ENCODE data around the gene MYH6. TPM values are rescaled to one million over a fixed set of nuclear protein-coding genes. Genes with fewer than 3 reads are reported as not detected.

Gene MYH6
- total and polyA plus RNA-seq, 3 donors from 2014 or later, result 0.12 to 0.44 (median 0.39) TPM

DNA sequence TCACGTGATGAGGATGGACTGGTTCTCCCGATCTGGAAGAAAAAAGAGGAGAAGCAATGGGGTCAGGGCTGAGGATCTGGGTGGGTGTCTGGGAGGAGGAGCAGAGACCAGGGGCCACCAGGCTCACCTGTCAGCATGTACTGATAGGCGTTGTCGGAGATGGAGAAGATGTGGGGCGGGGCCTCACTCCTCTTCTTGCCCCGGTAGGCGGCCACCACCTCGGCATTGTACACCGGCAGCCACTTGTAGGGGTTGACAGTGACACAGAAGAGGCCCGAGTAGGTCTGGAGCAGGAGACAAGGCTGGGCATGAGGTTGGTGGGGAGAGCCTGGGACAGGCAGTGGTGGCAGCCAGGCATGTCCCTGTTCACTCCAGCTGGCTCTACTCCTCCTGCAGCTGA is 3.0 kb downstream of the MYH6 start:
- H3K4me3 ChIP-seq, result no peak overlapping the region
- H3K4me1 ChIP-seq, result no peaks in the 10 kb centered on the region
- no peak for DNase-seq
- WGBS, 2 donors, result 89% methylated on average over 10 of the region's 10 CpGs
- H3K27ac ChIP-seq, result no peak overlapping the region
- no peak for TF ChIP-seq POLR2A (IDR thresholded peaks at IDR 0.05)
- TF ChIP-seq, protein P1, sequence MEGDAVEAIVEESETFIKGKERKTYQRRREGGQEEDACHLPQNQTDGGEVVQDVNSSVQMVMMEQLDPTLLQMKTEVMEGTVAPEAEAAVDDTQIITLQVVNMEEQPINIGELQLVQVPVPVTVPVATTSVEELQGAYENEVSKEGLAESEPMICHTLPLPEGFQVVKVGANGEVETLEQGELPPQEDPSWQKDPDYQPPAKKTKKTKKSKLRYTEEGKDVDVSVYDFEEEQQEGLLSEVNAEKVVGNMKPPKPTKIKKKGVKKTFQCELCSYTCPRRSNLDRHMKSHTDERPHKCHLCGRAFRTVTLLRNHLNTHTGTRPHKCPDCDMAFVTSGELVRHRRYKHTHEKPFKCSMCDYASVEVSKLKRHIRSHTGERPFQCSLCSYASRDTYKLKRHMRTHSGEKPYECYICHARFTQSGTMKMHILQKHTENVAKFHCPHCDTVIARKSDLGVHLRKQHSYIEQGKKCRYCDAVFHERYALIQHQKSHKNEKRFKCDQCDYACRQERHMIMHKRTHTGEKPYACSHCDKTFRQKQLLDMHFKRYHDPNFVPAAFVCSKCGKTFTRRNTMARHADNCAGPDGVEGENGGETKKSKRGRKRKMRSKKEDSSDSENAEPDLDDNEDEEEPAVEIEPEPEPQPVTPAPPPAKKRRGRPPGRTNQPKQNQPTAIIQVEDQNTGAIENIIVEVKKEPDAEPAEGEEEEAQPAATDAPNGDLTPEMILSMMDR (IDR thresholded peaks at IDR 0.05), result no peak
- H3K9me3 ChIP-seq, result no peaks in the 10 kb centered on the region
- H3K36me3 ChIP-seq (ENCODE audit: low read depth, missing control alignments), result no peaks in the 10 kb centered on the region
- no peaks in the 10 kb centered on the region for H3K27me3 ChIP-seq
- intact Hi-C loops (cut with DNase I; ENCODE audit: low total_unique reads), result no loop called here

DNA sequence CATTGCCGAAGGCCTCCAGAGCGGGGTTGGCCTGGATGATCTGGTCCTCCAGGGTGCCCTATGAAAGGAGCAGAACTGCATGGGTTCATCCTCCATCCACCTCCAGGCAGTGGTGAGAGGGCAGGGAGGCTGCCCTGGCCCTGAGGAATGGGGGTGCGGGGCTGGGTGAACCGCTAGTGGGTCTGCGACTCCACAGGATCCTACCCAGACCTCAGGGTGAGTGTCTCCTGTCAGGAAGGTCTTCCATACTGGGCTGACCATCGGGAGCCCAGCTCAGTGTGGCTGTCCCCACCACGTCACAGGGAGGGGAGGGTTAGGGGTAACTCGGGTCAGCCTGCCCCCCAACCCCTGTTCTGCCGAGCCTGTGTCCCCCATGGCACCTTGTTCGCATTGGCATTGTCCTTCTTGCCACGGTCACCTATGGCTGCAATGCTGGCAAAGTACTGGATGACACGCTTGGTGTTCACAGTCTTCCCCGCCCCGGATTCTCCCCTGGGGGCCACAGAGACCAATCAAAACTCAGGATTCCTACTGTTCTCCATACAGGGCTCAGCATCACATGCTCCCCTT is 3.7 kb downstream of the MYH6 start:
- H3K27ac ChIP-seq, result no peak overlapping the region
- H3K4me1 ChIP-seq, result no peaks in the 10 kb centered on the region
- no peak overlapping the region for H3K4me3 ChIP-seq
- H3K27me3 ChIP-seq, result no peaks in the 10 kb centered on the region
- no peak for DNase-seq
- 90 to 91% methylated on average over 7 to 14 of the region's 14 CpGs for WGBS, 2 donors
- TF ChIP-seq, protein P1 (IDR thresholded peaks at IDR 0.05), result no peak
- no peak for TF ChIP-seq POLR2A (IDR thresholded peaks at IDR 0.05)
- no peaks in the 10 kb centered on the region for H3K9me3 ChIP-seq
- intact Hi-C loops (cut with DNase I; ENCODE audit: low total_unique reads), result no loop called here
- no peaks in the 10 kb centered on the region for H3K36me3 ChIP-seq (ENCODE audit: low read depth, missing control alignments)

DNA sequence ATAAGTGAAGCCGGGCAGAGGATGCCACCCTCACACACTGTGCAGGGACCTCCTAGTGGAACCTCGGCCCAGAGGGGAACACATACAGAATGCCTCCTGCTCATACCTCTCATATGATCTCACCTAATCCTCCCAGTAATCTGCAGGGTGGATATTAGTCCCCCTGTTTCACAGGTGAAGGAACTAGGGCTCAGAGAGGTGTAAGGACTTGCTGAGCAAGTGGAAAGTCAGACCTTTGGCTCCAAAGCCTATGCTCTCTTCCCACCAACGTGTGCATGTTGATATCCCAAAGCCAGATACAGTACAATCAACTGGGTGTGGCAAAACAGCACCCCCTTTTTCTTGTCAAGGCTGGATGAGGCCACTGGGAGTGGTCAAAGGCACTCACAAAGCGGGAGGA is 4.2 kb downstream of the MYH6 start:
- whole genome bisulfite sequencing, 2 donors, result 87% methylated on average over 4 of the region's 4 CpGs

DNA sequence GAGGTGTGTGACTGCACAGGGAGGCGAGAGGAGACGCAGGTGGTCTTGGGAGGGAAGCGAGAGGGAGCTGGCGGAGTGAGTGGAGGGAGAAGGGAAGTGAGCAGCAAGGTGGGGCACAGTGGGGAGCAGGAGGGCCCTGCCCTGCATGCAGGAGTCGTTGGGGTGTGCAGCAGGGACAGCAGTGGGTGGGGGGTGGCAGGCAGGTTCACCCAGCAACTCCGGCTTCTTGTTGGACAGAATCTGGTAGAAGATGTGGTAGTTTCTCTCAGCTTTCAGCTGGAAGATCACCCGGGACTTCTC is 5.0 kb downstream of the MYH6 start:
- Histone ChIP-seq H3K4me1 (no peaks in the 10 kb centered on the region), H3K9me3 (no peaks in the 10 kb centered on the region), H3K4me3 (no peak overlapping the region), H3K27ac (no peak overlapping the region), H3K27me3 (no peaks in the 10 kb centered on the region), H3K36me3 (ENCODE audit: low read depth, missing control alignments) (no peaks in the 10 kb centered on the region)
- WGBS, 2 donors, result 74 to 82% methylated on average over 7 of the region's 7 CpGs
- intact Hi-C loops (cut with DNase I; ENCODE audit: low total_unique reads), result no loop called here
- no peak for DNase-seq
- TF ChIP-seq, protein P1 (IDR thresholded peaks at IDR 0.05), result no peak
- TF ChIP-seq POLR2A (IDR thresholded peaks at IDR 0.05), result no peak

More for the DNA sequence above, 4.2 kb downstream of the MYH6 start:
- intact Hi-C loops (cut with DNase I; ENCODE audit: low total_unique reads), result no loop called here
- Histone ChIP-seq H3K27me3 (no peaks in the 10 kb centered on the region), H3K27ac (no peak overlapping the region), H3K9me3 (no peaks in the 10 kb centered on the region), H3K4me3 (no peak overlapping the region), H3K36me3 (ENCODE audit: low read depth, missing control alignments) (no peaks in the 10 kb centered on the region), H3K4me1 (no peaks in the 10 kb centered on the region)
- TF ChIP-seq POLR2A (IDR thresholded peaks at IDR 0.05), result no peak
- TF ChIP-seq, protein P1 (IDR thresholded peaks at IDR 0.05), result no peak
- no peak for DNase-seq
